Lower lobe of right lung (tissue), 2 donors: Measurements from ENCODE around the gene MYO5A. TPM values are rescaled to one million over a fixed set of nuclear protein-coding genes. Genes with fewer than 3 reads are reported as not detected.
"Not testable (repeated sequence)": the region's sequence is repeated elsewhere in the genome, so short reads cannot be mapped to it uniquely, and the experiment has no call there.

ENCODE experiments used
- ATAC-seq, 2 donors: fragments of 200-7000 bp; cut with Tn5 transposase; one replicate each; pipeline ENCODE4 v1.9.1; 2020 to 2022; ENCODE audit warnings: mild to moderate bottlenecking in 2 of 2, moderate library complexity in 2 of 2
- DNase-seq: peaks from one replicate; pipeline ENCODE4 v3.0.0-alpha.2; 2020
- H3K27ac ChIP-seq: fragments of 200-600 bp; one replicate; pipeline ENCODE4 v1.8.0; 2022
- H3K27me3 ChIP-seq: fragments of 200-600 bp; one replicate; pipeline ENCODE4 v1.8.0; 2022; ENCODE audit warnings: low read depth
- H3K36me3 ChIP-seq: fragments of 200-600 bp; one replicate; pipeline ENCODE4 v1.8.0; 2022; ENCODE audit warnings: mild to moderate bottlenecking
- H3K4me1 ChIP-seq: fragments of 200-600 bp; one replicate; pipeline ENCODE4 v1.8.0; 2022
- H3K4me3 ChIP-seq: fragments of 200-600 bp; one replicate; pipeline ENCODE4 v1.8.0; 2022; ENCODE audit warnings: mild to moderate bottlenecking
- H3K9me3 ChIP-seq: fragments of 200-600 bp; one replicate; pipeline ENCODE4 v1.8.0; 2022
- CTCF ChIP-seq: fragments of 200-600 bp; IDR thresholded peaks from one replicate; pipeline ENCODE4 v1.8.0; 2022; ENCODE audit warnings: antibody characterized with exemption, mild to moderate bottlenecking
- intact Hi-C: fragments of 100-400 bp; cut with DNase I; formaldehyde crosslinking; loops from one replicate; pipeline ENCODE4 v1.11.0; 2022
- total RNA-seq: library from RNA; stranded (reverse); fragmentation: NEBNext Ultra II Directional; extraction: Animal tissue kit (Norgen Biotek cat#: 25700); gene quantifications from one replicate; pipeline ENCODE4 v1.2.1, GENCODE V29; 2021
- donor health status: DM: no; HTN: yes; CAD: no; lungs with severe emphysema.

The MYO5A gene
- total RNA-seq, 1 donor from 2014 or later = 36.1 TPM

GRCh38 chr15:52517014-52517413 is 11.7 kb downstream of the MYO5A start:
- no peaks in the 10 kb centered on the region for H3K9me3 ChIP-seq
- no peak overlapping the region for H3K27ac ChIP-seq
- H3K4me3 ChIP-seq = no peak overlapping the region
- H3K4me1 ChIP-seq = peaks cover 20% of the 10 kb centered on the region
- ATAC-seq (no peak), DNase-seq (no peak)
- intact Hi-C loops = no loop called here
- H3K27me3 ChIP-seq = no peaks in the 10 kb centered on the region
- TF ChIP-seq CTCF = no peak
- no peaks in the 10 kb centered on the region for H3K36me3 ChIP-seq

GRCh38 chr15:52515343-52515742 is 13.3 kb downstream of the MYO5A start:
- Histone ChIP-seq H3K4me1 (peaks cover 14% of the 10 kb centered on the region), H3K27me3 (no peaks in the 10 kb centered on the region), H3K4me3 (no peak overlapping the region), H3K9me3 (no peaks in the 10 kb centered on the region), H3K36me3 (no peaks in the 10 kb centered on the region), H3K27ac (no peak overlapping the region)
- DNase-seq (no peak), ATAC-seq (no peak)
- TF ChIP-seq CTCF = no peak
- intact Hi-C loops = no loop called here

- ATAC-seq (no peak), DNase-seq (no peak)
- Histone ChIP-seq H3K36me3 (no peaks in the 10 kb centered on the region), H3K9me3 (no peaks in the 10 kb centered on the region), H3K4me1 (peaks cover 6% of the 10 kb centered on the region), H3K4me3 (no peak overlapping the region), H3K27me3 (no peaks in the 10 kb centered on the region), H3K27ac (no peak overlapping the region)
- no peak for TF ChIP-seq CTCF
- intact Hi-C loops = no loop called here
Measured at GRCh38 chr15:52514482-52514881, 14.2 kb downstream of the MYO5A start.

GRCh38 chr15:52512869-52513268 is 15.8 kb downstream of the MYO5A start:
- DNase-seq, H3K4me3 ChIP-seq, intact Hi-C loops, H3K27ac ChIP-seq, H3K27me3 ChIP-seq, H3K4me1 ChIP-seq, H3K36me3 ChIP-seq, ATAC-seq, H3K9me3 ChIP-seq: not testable (repeated sequence)

GRCh38 chr15:52511084-52511483 is 17.6 kb downstream of the MYO5A start:
- H3K9me3 ChIP-seq = no peaks in the 10 kb centered on the region
- DNase-seq = no peak
- intact Hi-C loops = no loop called here
- no peak overlapping the region for H3K27ac ChIP-seq
- H3K36me3 ChIP-seq = no peaks in the 10 kb centered on the region
- ATAC-seq = no peak
- no peak overlapping the region for H3K4me3 ChIP-seq
- H3K27me3 ChIP-seq = no peaks in the 10 kb centered on the region
- no peaks in the 10 kb centered on the region for H3K4me1 ChIP-seq
- TF ChIP-seq CTCF = no peak

GRCh38 chr15:52509500-52510245 is 19.0 kb downstream of the MYO5A start:
- H3K4me1 ChIP-seq = no peaks in the 10 kb centered on the region
- no peaks in the 10 kb centered on the region for H3K9me3 ChIP-seq
- TF ChIP-seq CTCF = no peak
- ATAC-seq (no peak), DNase-seq (no peak)
- no peak overlapping the region for H3K27ac ChIP-seq
- H3K27me3 ChIP-seq = no peaks in the 10 kb centered on the region
- H3K36me3 ChIP-seq = no peaks in the 10 kb centered on the region
- no peak overlapping the region for H3K4me3 ChIP-seq
- intact Hi-C loops = no loop called here
